ENCODE results near the gene TNRC18.

TNRC18 gene

GRCh38 chr7:5450549-5451327 is 27.1 kb upstream of the TNRC18 start:
- DNase-seq, result peak; percentile 68

- no peak for DNase-seq
Observed at GRCh38 chr7:5448378-5449037, 24.9 kb upstream of the TNRC18 start.

GRCh38 chr7:5445981-5446594 is 22.5 kb upstream of the TNRC18 start:
- DNase-seq, result peak; percentile 43

- no peak for DNase-seq
Observed at GRCh38 chr7:5443678-5444077, 20.0 kb upstream of the TNRC18 start.

- DNase-seq, result no peak
Observed at GRCh38 chr7:5442757-5443305, 19.2 kb upstream of the TNRC18 start.

GRCh38 chr7:5441840-5442503 is 18.3 kb upstream of the TNRC18 start:
- DNase-seq, result no peak

GRCh38 chr7:5439572-5440496 is 16.2 kb upstream of the TNRC18 start:
- no peak for DNase-seq

GRCh38 chr7:5439209-5439571 is 15.6 kb upstream of the TNRC18 start:
- no peak for DNase-seq

- no peak for DNase-seq
Observed at GRCh38 chr7:5437987-5438386, 14.4 kb upstream of the TNRC18 start.

GRCh38 chr7:5437348-5437892 is 13.8 kb upstream of the TNRC18 start:
- no peak for DNase-seq

GRCh38 chr7:5436003-5436678 is 12.5 kb upstream of the TNRC18 start:
- DNase-seq, result no peak

GRCh38 chr7:5435291-5436002 is 11.8 kb upstream of the TNRC18 start:
- DNase-seq, result no peak

GRCh38 chr7:5433181-5433580 is 9.5 kb upstream of the TNRC18 start:
- DNase-seq, result no peak

- no peak for DNase-seq
Observed at GRCh38 chr7:5432691-5433090, 9.1 kb upstream of the TNRC18 start.

GRCh38 chr7:5431560-5432015 is 8.0 kb upstream of the TNRC18 start:
- no peak for DNase-seq

GRCh38 chr7:5430612-5430947 is 6.9 kb upstream of the TNRC18 start:
- no peak for DNase-seq

GRCh38 chr7:5429857-5430611 is 6.4 kb upstream of the TNRC18 start:
- DNase-seq, result no peak

GRCh38 chr7:5429253-5429856 is 5.7 kb upstream of the TNRC18 start:
- DNase-seq, result peak; percentile 83
